HEK293T (cell line): ENCODE data around the gene LY9.

Source experiments
- BHLHE40 ChIP-seq: fragments of 450-650 bp; IDR thresholded peaks from 2 replicates; pipeline ENCODE4 v1.6.1; 2016; ENCODE audit warnings: mild to moderate bottlenecking, moderate library complexity, borderline replicate concordance
- FOXM1 ChIP-seq: fragments of 450-650 bp; IDR thresholded peaks from 2 replicates; pipeline ENCODE4 v1.6.1; 2017; ENCODE audit warnings: mild to moderate bottlenecking, borderline replicate concordance
- SP1 ChIP-seq: fragments of 450-650 bp; IDR thresholded peaks from 2 replicates; pipeline ENCODE4 v1.6.1; 2017

GRCh38 chr1:160865337-160865736 lies 69.4 kb downstream of the LY9 start:
- TF ChIP-seq BHLHE40, result no peak
- no peak for TF ChIP-seq SP1
- no peak for TF ChIP-seq FOXM1
